Calu3 (cell line): Measurements from ENCODE around the gene TNIP2. TPM values are rescaled to one million over a fixed set of nuclear protein-coding genes. Genes with fewer than 3 reads are reported as not detected.

Source experiments
- BruUV-seq: library from RNA; stranded (reverse); fragments of 400-500 nt; replicated peaks from 2 replicates; lab custom pipeline; 2021; lab: Mats Ljungman, UMichigan
- CTCF ChIA-PET: fragments of 300-600 bp; sonication (Branson Sonifier 250); formaldehyde crosslinking; loops from one replicate; lab custom pipeline; 2022; ENCODE audit warnings: antibody characterized with exemption; lab: Charles Lee
- DNase-seq: peaks from one replicate; pipeline ENCODE4 v3.0.0; 2022
- H3K27ac Mint-ChIP-seq: one replicate; pipeline ENCODE4 v1.8.0; 2022; ENCODE audit warnings: mixed read lengths; ENCODE audit not compliant: unreplicated experiment
- H3K27me3 Mint-ChIP-seq: one replicate; pipeline ENCODE4 v1.8.0; 2022; ENCODE audit warnings: mixed read lengths; ENCODE audit not compliant: unreplicated experiment
- H3K36me3 Mint-ChIP-seq: one replicate; pipeline ENCODE4 v1.8.0; 2022; ENCODE audit warnings: mild to moderate bottlenecking, moderate library complexity, mixed read lengths; ENCODE audit not compliant: insufficient read depth, unreplicated experiment
- H3K4me1 Mint-ChIP-seq: one replicate; pipeline ENCODE4 v1.8.0; 2022; ENCODE audit warnings: mild to moderate bottlenecking, low read depth, mixed read lengths; ENCODE audit not compliant: unreplicated experiment
- H3K4me3 Mint-ChIP-seq: one replicate; pipeline ENCODE4 v1.8.0; 2022; ENCODE audit warnings: mild to moderate bottlenecking, low read depth, moderate library complexity, mixed read lengths; ENCODE audit not compliant: unreplicated experiment
- H3K9me3 Mint-ChIP-seq: one replicate; pipeline ENCODE4 v1.8.0; 2022; ENCODE audit warnings: low read depth, mixed read lengths; ENCODE audit not compliant: unreplicated experiment
- CTCF ChIP-seq: fragments of 200-600 bp; IDR thresholded peaks from one replicate; pipeline ENCODE4 v1.8.0; 2022; ENCODE audit warnings: antibody characterized with exemption; ENCODE audit not compliant: unreplicated experiment
- intact Hi-C: fragments of 100-400 bp; cut with micrococcal nuclease; formaldehyde crosslinking; loops from one replicate; pipeline ENCODE4 v1.10.0; 2022; ENCODE audit not compliant: unreplicated experiment
- total RNA-seq: library from RNA; stranded (reverse); gene quantifications from 2 replicates; pipeline ENCODE4 v1.2.3, GENCODE V29; 2022

Gene TNIP2
- total RNA-seq, 1 experiment from 2014 or later = 18.7 TPM

GRCh38 chr4:2788101-2788500, 32.0 kb upstream of the TNIP2 start:
- no peaks in the 10 kb centered on the region for H3K27me3 Mint-ChIP-seq

GRCh38 chr4:2787230-2788100, 31.3 kb upstream of the TNIP2 start:
- peaks cover 1% of the 10 kb centered on the region for H3K27me3 Mint-ChIP-seq
- no peak for TF ChIP-seq CTCF
- no peaks in the 10 kb centered on the region for H3K9me3 Mint-ChIP-seq
- peaks cover 6% of the 10 kb centered on the region for H3K4me1 Mint-ChIP-seq
- no peak for DNase-seq
- no TSS peak for BruUV-seq
- CTCF ChIA-PET = interaction anchor here (1.1 kb wide), 1 partner anchor 9 kb away, joined by 3 read pairs; no protein-coding TSS in a partner anchor
- no peak overlapping the region for H3K4me3 Mint-ChIP-seq
- no peak overlapping the region for H3K27ac Mint-ChIP-seq
- no peaks in the 10 kb centered on the region for H3K36me3 Mint-ChIP-seq
- intact Hi-C loops = no loop called here

More at GRCh38 chr4:2788101-2788500, 32.0 kb upstream of the TNIP2 start:
- H3K9me3 Mint-ChIP-seq = no peaks in the 10 kb centered on the region
- intact Hi-C loops = no loop called here
- BruUV-seq = no TSS peak
- peaks cover 6% of the 10 kb centered on the region for H3K4me1 Mint-ChIP-seq
- no peak for TF ChIP-seq CTCF
- CTCF ChIA-PET = interaction anchor here (1.1 kb wide), 1 partner anchor 9 kb away, joined by 3 read pairs; no protein-coding TSS in a partner anchor
- no peaks in the 10 kb centered on the region for H3K36me3 Mint-ChIP-seq
- H3K4me3 Mint-ChIP-seq = no peak overlapping the region
- no peak overlapping the region for H3K27ac Mint-ChIP-seq
- DNase-seq = no peak

GRCh38 chr4:2786794-2787229, 30.7 kb upstream of the TNIP2 start:
- no peak overlapping the region for H3K4me3 Mint-ChIP-seq
- H3K27me3 Mint-ChIP-seq = peaks cover 8% of the 10 kb centered on the region
- DNase-seq = no peak
- peaks cover 4% of the 10 kb centered on the region for H3K4me1 Mint-ChIP-seq
- no peak overlapping the region for H3K27ac Mint-ChIP-seq
- CTCF ChIA-PET = no interaction called here
- TF ChIP-seq CTCF = no peak
- intact Hi-C loops = no loop called here
- no TSS peak for BruUV-seq
- H3K36me3 Mint-ChIP-seq = no peaks in the 10 kb centered on the region
- no peaks in the 10 kb centered on the region for H3K9me3 Mint-ChIP-seq

GRCh38 chr4:2786152-2786671, 30.1 kb upstream of the TNIP2 start:
- Mint-ChIP-seq H3K36me3 (no peaks in the 10 kb centered on the region), H3K27ac (no peak overlapping the region)

More at GRCh38 chr4:2786152-2786671, 30.1 kb upstream of the TNIP2 start:
- H3K9me3 Mint-ChIP-seq = no peaks in the 10 kb centered on the region
- no peak for TF ChIP-seq CTCF
- no peak for DNase-seq
- no peaks in the 10 kb centered on the region for H3K4me1 Mint-ChIP-seq
- no peak overlapping the region for H3K4me3 Mint-ChIP-seq
- BruUV-seq = no TSS peak
- intact Hi-C loops = no loop called here
- peaks cover 12% of the 10 kb centered on the region for H3K27me3 Mint-ChIP-seq
- CTCF ChIA-PET = no interaction called here
